Liver (tissue), 3 donors: Measurements from ENCODE around the gene TTC28.

Source experiments
- CTCF ChIP-seq: fragments of 150-350 bp; IDR thresholded peaks from 2 replicates; pipeline ENCODE4 v1.5.1; 2017; ENCODE audit warnings: improper control_type of control experiment, low read depth, low read length; ENCODE audit not compliant: missing input control
- GABPA ChIP-seq, 2 donors: IDR thresholded peaks in 1 of 2; conservative IDR thresholded peaks in 1 of 2; 2 replicates each; pipeline ENCODE4 v1.6.1; 2016; ENCODE audit warnings: antibody characterized with exemption in 2 of 2, mild to moderate bottlenecking in 1 of 2, moderate library complexity in 1 of 2
- HNF4G ChIP-seq: IDR thresholded peaks from 2 replicates; pipeline ENCODE4 v1.6.1; 2016; ENCODE audit warnings: antibody characterized with exemption
- JUND ChIP-seq, 2 donors: IDR thresholded peaks; 2 replicates each; pipeline ENCODE4 v1.6.1; 2016; ENCODE audit warnings: antibody characterized with exemption in 2 of 2
- RAD21 ChIP-seq, 2 donors: IDR thresholded peaks; 2 replicates each; pipeline ENCODE4 v1.6.1; 2016; ENCODE audit warnings: antibody characterized with exemption in 2 of 2, mild to moderate bottlenecking in 2 of 2
- SP1 ChIP-seq: IDR thresholded peaks from 2 replicates; pipeline ENCODE4 v1.6.1; 2018; ENCODE audit warnings: antibody characterized with exemption, mild to moderate bottlenecking
- TAF1 ChIP-seq: conservative IDR thresholded peaks from 2 replicates; pipeline ENCODE4 v1.6.1; 2016; ENCODE audit warnings: antibody characterized with exemption, mild to moderate bottlenecking
- TF ChIP-seq, protein P1 (sequence below): IDR thresholded peaks from 2 replicates; pipeline ENCODE4 v1.6.1; 2016; ENCODE audit warnings: antibody characterized with exemption, mild to moderate bottlenecking
- TF ChIP-seq, protein P2 (sequence below): IDR thresholded peaks from 2 replicates; pipeline ENCODE4 v1.6.1; 2016; ENCODE audit warnings: antibody characterized with exemption
- TF ChIP-seq, protein P3 (sequence below): IDR thresholded peaks from 2 replicates; pipeline ENCODE4 v1.6.1; 2016; ENCODE audit warnings: antibody characterized with exemption
- donor health status: healthy.
- donor health status: healthy.

DNA sequence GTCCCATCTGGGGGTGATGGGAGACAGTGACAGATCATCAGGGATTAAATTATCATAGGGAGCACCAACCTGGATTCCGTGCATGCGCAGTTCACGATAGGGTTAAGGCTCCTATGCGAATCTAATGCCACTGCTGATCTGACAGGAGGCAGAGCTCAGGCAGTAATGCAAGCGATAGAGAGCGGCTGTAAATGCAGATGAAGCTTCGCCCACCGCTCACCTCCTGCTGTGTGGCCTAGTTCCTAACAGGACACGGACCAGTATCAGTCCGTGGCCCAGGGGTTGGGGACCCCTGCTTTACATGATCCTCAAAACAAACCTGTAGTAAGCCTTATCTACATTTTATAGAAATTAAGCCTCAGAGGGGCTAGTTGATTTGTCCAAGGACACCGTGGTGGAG, 94.3 kb downstream of the TTC28 start:
- TF ChIP-seq JUND (IDR thresholded peaks at IDR 0.05) (no peak), TAF1 (no peak), CTCF (no peak), RAD21 (IDR thresholded peaks at IDR 0.05) (no peak), GABPA (IDR thresholded peaks at IDR 0.05 in 1 of 2, conservative IDR thresholded peaks at IDR 0.05 in 1 of 2) (no peak), SP1 (no peak), HNF4G (no peak)
- TF ChIP-seq, protein P1, sequence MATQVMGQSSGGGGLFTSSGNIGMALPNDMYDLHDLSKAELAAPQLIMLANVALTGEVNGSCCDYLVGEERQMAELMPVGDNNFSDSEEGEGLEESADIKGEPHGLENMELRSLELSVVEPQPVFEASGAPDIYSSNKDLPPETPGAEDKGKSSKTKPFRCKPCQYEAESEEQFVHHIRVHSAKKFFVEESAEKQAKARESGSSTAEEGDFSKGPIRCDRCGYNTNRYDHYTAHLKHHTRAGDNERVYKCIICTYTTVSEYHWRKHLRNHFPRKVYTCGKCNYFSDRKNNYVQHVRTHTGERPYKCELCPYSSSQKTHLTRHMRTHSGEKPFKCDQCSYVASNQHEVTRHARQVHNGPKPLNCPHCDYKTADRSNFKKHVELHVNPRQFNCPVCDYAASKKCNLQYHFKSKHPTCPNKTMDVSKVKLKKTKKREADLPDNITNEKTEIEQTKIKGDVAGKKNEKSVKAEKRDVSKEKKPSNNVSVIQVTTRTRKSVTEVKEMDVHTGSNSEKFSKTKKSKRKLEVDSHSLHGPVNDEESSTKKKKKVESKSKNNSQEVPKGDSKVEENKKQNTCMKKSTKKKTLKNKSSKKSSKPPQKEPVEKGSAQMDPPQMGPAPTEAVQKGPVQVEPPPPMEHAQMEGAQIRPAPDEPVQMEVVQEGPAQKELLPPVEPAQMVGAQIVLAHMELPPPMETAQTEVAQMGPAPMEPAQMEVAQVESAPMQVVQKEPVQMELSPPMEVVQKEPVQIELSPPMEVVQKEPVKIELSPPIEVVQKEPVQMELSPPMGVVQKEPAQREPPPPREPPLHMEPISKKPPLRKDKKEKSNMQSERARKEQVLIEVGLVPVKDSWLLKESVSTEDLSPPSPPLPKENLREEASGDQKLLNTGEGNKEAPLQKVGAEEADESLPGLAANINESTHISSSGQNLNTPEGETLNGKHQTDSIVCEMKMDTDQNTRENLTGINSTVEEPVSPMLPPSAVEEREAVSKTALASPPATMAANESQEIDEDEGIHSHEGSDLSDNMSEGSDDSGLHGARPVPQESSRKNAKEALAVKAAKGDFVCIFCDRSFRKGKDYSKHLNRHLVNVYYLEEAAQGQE: no peak
- TF ChIP-seq, protein P2, sequence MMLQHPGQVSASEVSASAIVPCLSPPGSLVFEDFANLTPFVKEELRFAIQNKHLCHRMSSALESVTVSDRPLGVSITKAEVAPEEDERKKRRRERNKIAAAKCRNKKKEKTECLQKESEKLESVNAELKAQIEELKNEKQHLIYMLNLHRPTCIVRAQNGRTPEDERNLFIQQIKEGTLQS: no peak
- TF ChIP-seq, protein P3, sequence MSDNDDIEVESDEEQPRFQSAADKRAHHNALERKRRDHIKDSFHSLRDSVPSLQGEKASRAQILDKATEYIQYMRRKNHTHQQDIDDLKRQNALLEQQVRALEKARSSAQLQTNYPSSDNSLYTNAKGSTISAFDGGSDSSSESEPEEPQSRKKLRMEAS: no peak
